GM12872 (cell line): ENCODE results near the gene FRS3.

ENCODE experiments used
- CTCF ChIP-seq: IDR thresholded peaks from 3 replicates; pipeline ENCODE4 v1.5.1; 2011; ENCODE audit warnings: low read depth, mild to moderate bottlenecking, low read length, moderate library complexity; ENCODE audit not compliant: insufficient read depth

Gene FRS3

GRCh38 chr6:41743406-41744235 is 36.1 kb downstream of the FRS3 start:
- no peak for TF ChIP-seq CTCF

- no peak for TF ChIP-seq CTCF
Observed at GRCh38 chr6:41741625-41742490, 37.8 kb downstream of the FRS3 start.

- TF ChIP-seq CTCF = no peak
Observed at GRCh38 chr6:41740366-41741162, 39.1 kb downstream of the FRS3 start.

- no peak for TF ChIP-seq CTCF
Observed at GRCh38 chr6:41739041-41739440, 40.7 kb downstream of the FRS3 start.

- TF ChIP-seq CTCF = no peak
Observed at GRCh38 chr6:41737591-41738130, 42.0 kb downstream of the FRS3 start.

GRCh38 chr6:41736800-41737555 is 42.7 kb downstream of the FRS3 start:
- no peak for TF ChIP-seq CTCF
